Caco-2 (cell line): ENCODE measurements around the gene VWA3A. TPM values are rescaled to one million over a fixed set of nuclear protein-coding genes. Genes with fewer than 3 reads are reported as not detected.

Experiments used
- BruUV-seq: library from RNA; stranded (reverse); fragments of 400-500 nt; replicated peaks from 2 replicates; lab custom pipeline; 2021; lab: Mats Ljungman, UMichigan
- CTCF ChIA-PET: fragments of 300-600 bp; sonication (Branson Sonifier 250); formaldehyde crosslinking; loops from one replicate; lab custom pipeline; 2022; ENCODE audit warnings: antibody characterized with exemption; lab: Charles Lee
- POLR2A ChIA-PET: fragments of 300-600 bp; sonication (Branson Sonifier 250); formaldehyde crosslinking; loops from one replicate; lab custom pipeline; 2022; ENCODE audit warnings: antibody characterized with exemption; lab: Charles Lee
- DNase-seq, 2 experiments: peaks; one replicate each; pipeline versions ENCODE4 v3.0.0 to v3.0.0-alpha.2; 2020 to 2022
- H3K27me3 ChIP-seq: replicated peaks from 2 replicates; pipeline ENCODE4 v1.6.0; 2011; ENCODE audit warnings: low read length; ENCODE audit not compliant: control insufficient read depth, insufficient read depth
- H3K36me3 ChIP-seq: 2 replicates; pipeline ENCODE4 v1.5.1; 2011; ENCODE audit warnings: low read length; ENCODE audit not compliant: control insufficient read depth, insufficient read depth
- H3K4me1 ChIP-seq: fragments of 250-450 bp; sonication (Bioruptor Pico); 2 replicates; pipeline ENCODE4 v1.5.1; 2020; ENCODE audit warnings: mild to moderate bottlenecking
- H3K4me3 ChIP-seq: 2 replicates; pipeline ENCODE4 v1.5.1; 2011; ENCODE audit warnings: low read depth, mild to moderate bottlenecking, control low read depth, low read length
- H3K9me3 ChIP-seq: fragments of 250-450 bp; sonication (Bioruptor Pico); 2 replicates; pipeline ENCODE4 v1.5.1; 2020; ENCODE audit warnings: mild to moderate bottlenecking, moderate library complexity
- H3K27ac Mint-ChIP-seq: one replicate; pipeline ENCODE4 v1.8.0; 2022; ENCODE audit warnings: mixed read lengths; ENCODE audit not compliant: unreplicated experiment
- H3K27me3 Mint-ChIP-seq: one replicate; pipeline ENCODE4 v1.8.0; 2022; ENCODE audit warnings: mixed read lengths; ENCODE audit not compliant: insufficient read depth, unreplicated experiment
- H3K36me3 Mint-ChIP-seq: one replicate; pipeline ENCODE4 v1.8.0; 2022; ENCODE audit warnings: mild to moderate bottlenecking, mixed read lengths; ENCODE audit not compliant: insufficient read depth, unreplicated experiment
- H3K4me1 Mint-ChIP-seq: one replicate; pipeline ENCODE4 v1.8.0; 2022; ENCODE audit warnings: low read depth, mixed read lengths; ENCODE audit not compliant: unreplicated experiment
- H3K4me3 Mint-ChIP-seq: one replicate; pipeline ENCODE4 v1.8.0; 2022; ENCODE audit warnings: mild to moderate bottlenecking, moderate library complexity, mixed read lengths; ENCODE audit not compliant: unreplicated experiment
- H3K9me3 Mint-ChIP-seq: one replicate; pipeline ENCODE4 v1.8.0; 2022; ENCODE audit warnings: mixed read lengths; ENCODE audit not compliant: unreplicated experiment
- CTCF ChIP-seq, 2 experiments: fragments of 200-600 bp in 1 of 2; IDR thresholded peaks; 1 replicate in 1 of 2; 2 replicates in 1 of 2; pipeline versions ENCODE4 v1.5.1 to v1.8.0; 2011 to 2022; ENCODE audit warnings: antibody characterized with exemption in 1 of 2, control low read depth in 1 of 2, inconsistent platforms in 1 of 2, low read depth in 1 of 2, low read length in 1 of 2, mild to moderate bottlenecking in 1 of 2, moderate library complexity in 1 of 2; ENCODE audit not compliant: insufficient read depth in 1 of 2, severe bottlenecking in 1 of 2, unreplicated experiment in 1 of 2
- intact Hi-C: fragments of 100-400 bp; cut with micrococcal nuclease; formaldehyde crosslinking; loops from one replicate; pipeline ENCODE4 v1.10.0; 2022; ENCODE audit not compliant: unreplicated experiment
- total RNA-seq: library from RNA; stranded (reverse); gene quantifications from 2 replicates; pipeline ENCODE4 v1.2.3, GENCODE V29; 2022

Gene VWA3A
- total RNA-seq, 1 experiment from 2014 or later = not detected

DNA sequence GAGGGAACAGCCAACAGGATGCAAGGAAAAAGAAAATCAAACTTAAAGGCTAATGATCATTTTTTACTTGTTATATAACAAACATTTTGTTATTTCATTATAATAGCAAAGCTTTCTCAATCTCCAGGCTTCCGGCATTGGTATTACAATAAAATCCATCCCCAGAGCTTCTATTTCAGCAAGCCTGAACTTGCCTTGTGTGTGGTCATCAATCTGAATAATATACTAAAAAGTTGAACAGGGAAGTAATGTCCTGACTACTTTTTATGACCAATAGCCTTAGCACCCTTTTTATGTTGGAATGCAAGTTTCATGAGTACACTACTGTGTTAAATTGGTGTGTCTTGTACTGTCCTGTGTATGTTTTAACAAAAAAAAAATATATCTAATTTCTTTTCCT, 27.1 kb upstream of the VWA3A start:
- no peak overlapping the region for H3K4me3 ChIP-seq
- ChIA-PET POLR2A (no interaction called here), CTCF (no interaction called here)
- intact Hi-C loops = no loop called here
- BruUV-seq = no TSS peak
- no peak for TF ChIP-seq CTCF (IDR thresholded peaks at IDR 0.05; ENCODE audit: insufficient read depth in 1 of 2, low read depth in 1 of 2, low read length in 1 of 2, severe bottlenecking in 1 of 2, unreplicated experiment in 1 of 2)
- peaks cover 10% of the 10 kb centered on the region for H3K9me3 Mint-ChIP-seq
- no peaks in the 10 kb centered on the region for H3K4me1 ChIP-seq
- no peaks in the 10 kb centered on the region for H3K9me3 ChIP-seq
- no peak overlapping the region for H3K27ac Mint-ChIP-seq
- no peak for DNase-seq
- no peaks in the 10 kb centered on the region for H3K27me3 Mint-ChIP-seq
- H3K36me3 Mint-ChIP-seq = peaks cover 7% of the 10 kb centered on the region
- no peaks in the 10 kb centered on the region for H3K4me1 Mint-ChIP-seq
- no peaks in the 10 kb centered on the region for H3K27me3 ChIP-seq
- no peaks in the 10 kb centered on the region for H3K36me3 ChIP-seq
- H3K4me3 Mint-ChIP-seq = no peak overlapping the region

DNA sequence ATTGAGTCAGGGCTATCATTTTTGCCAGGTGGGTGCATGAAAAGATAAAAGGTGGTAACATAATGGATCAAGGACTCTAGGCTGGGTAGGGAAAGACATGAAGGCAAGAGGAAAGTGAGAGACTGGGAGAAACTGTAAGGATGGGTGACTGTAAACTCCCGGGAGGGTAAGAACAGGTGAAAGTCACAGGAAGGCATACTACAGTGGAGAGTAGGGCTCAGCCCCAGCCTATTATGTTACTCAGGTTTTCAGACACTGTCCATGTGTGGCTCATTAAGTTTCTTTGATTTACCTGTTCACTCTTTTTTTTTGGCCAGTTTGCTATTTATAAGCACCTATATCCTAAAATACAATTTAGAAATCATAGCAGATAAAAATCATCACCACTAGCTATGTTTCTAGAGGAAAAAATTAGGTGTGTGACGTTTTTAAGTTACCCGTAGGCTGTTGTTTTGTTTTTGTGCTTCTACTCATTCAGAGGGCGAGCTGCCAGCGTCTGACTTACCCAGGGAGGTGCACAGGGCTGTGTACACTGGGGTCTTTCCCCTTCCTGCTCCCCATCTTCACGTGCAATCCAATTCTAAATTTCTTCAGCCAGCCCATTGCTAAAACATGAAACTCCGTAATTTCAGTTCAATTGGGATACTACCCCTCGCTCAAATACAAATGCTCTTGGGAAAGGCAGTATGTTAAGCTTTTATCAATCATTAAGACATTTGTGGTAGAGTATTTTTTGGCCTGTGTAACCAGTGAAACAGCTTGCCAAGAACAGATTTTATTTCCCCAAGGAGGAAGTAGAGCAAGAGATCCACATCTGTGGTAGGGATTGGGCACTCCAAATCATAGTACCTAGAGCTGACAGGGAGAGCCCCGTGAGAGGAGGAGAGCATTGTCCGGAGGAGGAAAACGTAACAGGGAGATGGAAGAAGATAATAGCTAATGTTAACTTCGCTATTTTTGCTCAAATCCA, 21.7 kb upstream of the VWA3A start:
- Histone ChIP-seq H3K36me3 (no peaks in the 10 kb centered on the region), H3K9me3 (no peaks in the 10 kb centered on the region), H3K27me3 (no peaks in the 10 kb centered on the region), H3K4me3 (no peak overlapping the region), H3K4me1 (no peaks in the 10 kb centered on the region)
- ChIA-PET CTCF (no interaction called here), POLR2A (no interaction called here)
- intact Hi-C loops = no loop called here
- Mint-ChIP-seq H3K36me3 (peaks cover 7% of the 10 kb centered on the region), H3K9me3 (peaks cover 10% of the 10 kb centered on the region), H3K4me3 (no peak overlapping the region), H3K27me3 (no peaks in the 10 kb centered on the region), H3K4me1 (no peaks in the 10 kb centered on the region), H3K27ac (no peak overlapping the region)
- no peak for TF ChIP-seq CTCF (IDR thresholded peaks at IDR 0.05; ENCODE audit: insufficient read depth in 1 of 2, low read depth in 1 of 2, low read length in 1 of 2, severe bottlenecking in 1 of 2, unreplicated experiment in 1 of 2)
- BruUV-seq = no TSS peak
- DNase-seq = no peak

GRCh38 chr16:22071331-22071910, 20.9 kb upstream of the VWA3A start:
- H3K27me3 Mint-ChIP-seq = no peaks in the 10 kb centered on the region
- DNase-seq = no peak
- H3K4me1 Mint-ChIP-seq = no peaks in the 10 kb centered on the region
- H3K4me1 ChIP-seq = no peaks in the 10 kb centered on the region
- intact Hi-C loops = no loop called here
- H3K27ac Mint-ChIP-seq = no peak overlapping the region
- H3K27me3 ChIP-seq = no peaks in the 10 kb centered on the region
- no peaks in the 10 kb centered on the region for H3K9me3 ChIP-seq
- BruUV-seq = no TSS peak
- POLR2A ChIA-PET = no interaction called here
- no peak for TF ChIP-seq CTCF (IDR thresholded peaks at IDR 0.05; ENCODE audit: insufficient read depth in 1 of 2, low read depth in 1 of 2, low read length in 1 of 2, severe bottlenecking in 1 of 2, unreplicated experiment in 1 of 2)
- no peak overlapping the region for H3K4me3 Mint-ChIP-seq
- peaks cover 10% of the 10 kb centered on the region for H3K9me3 Mint-ChIP-seq
- CTCF ChIA-PET = no interaction called here
- H3K36me3 ChIP-seq = no peaks in the 10 kb centered on the region
- peaks cover 7% of the 10 kb centered on the region for H3K36me3 Mint-ChIP-seq
- no peak overlapping the region for H3K4me3 ChIP-seq
